LNCaP clone FGC (cell line): ENCODE measurements around the gene STIM1.

ENCODE experiments used
- DNase-seq: peaks from one replicate; pipeline ENCODE4 v3.0.0-alpha.2; 2011; ENCODE audit warnings: low read depth
- H3K4me3 ChIP-seq: 2 replicates; pipeline ENCODE4 v1.5.1; 2011; ENCODE audit warnings: mild to moderate bottlenecking, low read depth, low read length, control low read depth
- TF ChIP-seq, protein P1 (sequence below): IDR thresholded peaks from 2 replicates; pipeline ENCODE4 v1.5.1; 2012; ENCODE audit warnings: mild to moderate bottlenecking; ENCODE audit not compliant: control insufficient read depth, insufficient read depth; ENCODE audit errors: extremely low read depth

STIM1 gene

DNA sequence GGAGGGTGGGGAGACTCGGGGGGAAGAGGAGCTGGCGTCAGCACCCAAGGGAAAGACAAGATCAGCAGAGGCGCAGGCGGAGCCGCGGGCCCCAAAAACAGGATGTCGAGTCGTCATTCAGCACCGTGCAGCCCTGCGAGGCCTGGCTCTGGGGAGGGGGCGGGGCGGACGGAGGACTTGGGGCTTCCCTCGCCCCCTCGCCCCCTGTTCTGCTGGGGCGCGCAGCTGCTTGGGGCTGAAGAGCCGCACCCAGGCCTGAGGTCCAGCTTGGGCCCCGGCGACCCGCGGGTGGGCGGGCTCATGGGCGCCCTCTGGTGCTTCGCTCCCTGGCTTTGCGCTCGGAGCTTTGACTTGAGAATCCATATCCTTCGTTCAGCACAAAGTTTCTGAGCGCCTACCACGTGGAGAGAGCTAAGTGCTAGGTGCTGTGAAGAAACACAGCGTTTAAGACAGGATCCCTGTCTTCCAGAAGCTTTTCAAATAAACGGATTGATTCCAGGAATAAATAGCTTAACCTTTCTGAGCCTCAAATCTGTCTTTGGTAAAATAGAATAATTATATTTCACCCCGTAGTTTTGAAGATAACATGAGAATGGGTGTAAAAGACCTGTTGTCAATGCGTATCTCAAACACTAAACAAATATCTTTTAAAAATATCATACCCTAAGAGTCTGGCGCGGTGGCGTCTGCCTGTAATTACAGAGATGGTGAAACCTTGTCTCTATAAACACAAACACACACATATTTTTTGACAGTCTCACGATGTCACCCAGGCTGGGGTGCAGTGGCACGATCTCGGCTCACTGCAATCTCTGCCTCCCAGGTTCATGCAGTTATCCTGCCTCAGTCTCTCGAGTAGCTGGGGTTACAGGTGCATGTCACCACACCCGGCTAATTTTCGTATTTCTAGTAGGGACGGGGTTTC, 13.8 kb upstream of the STIM1 start:
- peak; percentile 55 for DNase-seq
- TF ChIP-seq, protein P1, sequence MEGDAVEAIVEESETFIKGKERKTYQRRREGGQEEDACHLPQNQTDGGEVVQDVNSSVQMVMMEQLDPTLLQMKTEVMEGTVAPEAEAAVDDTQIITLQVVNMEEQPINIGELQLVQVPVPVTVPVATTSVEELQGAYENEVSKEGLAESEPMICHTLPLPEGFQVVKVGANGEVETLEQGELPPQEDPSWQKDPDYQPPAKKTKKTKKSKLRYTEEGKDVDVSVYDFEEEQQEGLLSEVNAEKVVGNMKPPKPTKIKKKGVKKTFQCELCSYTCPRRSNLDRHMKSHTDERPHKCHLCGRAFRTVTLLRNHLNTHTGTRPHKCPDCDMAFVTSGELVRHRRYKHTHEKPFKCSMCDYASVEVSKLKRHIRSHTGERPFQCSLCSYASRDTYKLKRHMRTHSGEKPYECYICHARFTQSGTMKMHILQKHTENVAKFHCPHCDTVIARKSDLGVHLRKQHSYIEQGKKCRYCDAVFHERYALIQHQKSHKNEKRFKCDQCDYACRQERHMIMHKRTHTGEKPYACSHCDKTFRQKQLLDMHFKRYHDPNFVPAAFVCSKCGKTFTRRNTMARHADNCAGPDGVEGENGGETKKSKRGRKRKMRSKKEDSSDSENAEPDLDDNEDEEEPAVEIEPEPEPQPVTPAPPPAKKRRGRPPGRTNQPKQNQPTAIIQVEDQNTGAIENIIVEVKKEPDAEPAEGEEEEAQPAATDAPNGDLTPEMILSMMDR = peak; percentile 68
- H3K4me3 ChIP-seq = peak overlapping the region; percentile 79

DNA sequence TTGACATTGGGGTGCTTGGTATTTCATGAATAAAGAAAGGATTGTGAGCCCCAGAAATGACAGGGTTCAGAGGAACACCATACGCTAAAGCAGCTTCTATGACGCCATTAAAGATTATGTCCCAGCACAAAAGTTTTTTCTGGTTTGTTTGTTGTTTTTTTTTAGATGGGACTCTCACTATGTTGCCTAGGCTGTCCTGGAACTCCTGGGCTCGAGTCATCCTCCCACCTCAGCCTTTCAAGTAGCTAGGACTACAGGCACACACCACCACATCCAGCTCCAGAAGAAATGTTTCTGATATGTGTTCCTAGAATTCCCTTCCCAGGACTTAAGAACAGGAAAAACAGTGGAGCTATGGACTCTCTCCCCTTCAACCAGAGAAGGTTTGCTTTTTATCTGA, 12.1 kb upstream of the STIM1 start:
- no peak overlapping the region for H3K4me3 ChIP-seq
- TF ChIP-seq, protein P1 = no peak
- DNase-seq = no peak

DNA sequence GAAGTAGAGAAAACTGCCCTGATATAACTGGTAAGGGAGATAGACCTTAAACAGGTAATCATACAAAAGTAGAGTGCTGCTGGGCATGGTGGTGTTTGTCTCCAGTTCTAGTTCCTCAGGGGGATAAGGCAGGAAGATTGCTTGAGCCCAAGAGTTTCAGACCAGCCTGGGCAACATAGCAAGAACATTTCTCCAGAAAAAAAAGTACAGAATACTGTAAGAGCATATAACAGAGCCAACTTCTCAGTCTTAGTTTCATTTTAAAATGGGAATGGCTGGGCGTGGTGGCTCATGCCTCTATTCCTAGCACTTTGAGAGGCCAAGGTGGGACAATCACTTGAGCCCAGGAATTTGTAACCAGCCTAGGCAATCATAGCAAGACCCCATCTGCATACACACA, 10.2 kb upstream of the STIM1 start:
- DNase-seq = no peak
- TF ChIP-seq, protein P1 = no peak
- no peak overlapping the region for H3K4me3 ChIP-seq

DNA sequence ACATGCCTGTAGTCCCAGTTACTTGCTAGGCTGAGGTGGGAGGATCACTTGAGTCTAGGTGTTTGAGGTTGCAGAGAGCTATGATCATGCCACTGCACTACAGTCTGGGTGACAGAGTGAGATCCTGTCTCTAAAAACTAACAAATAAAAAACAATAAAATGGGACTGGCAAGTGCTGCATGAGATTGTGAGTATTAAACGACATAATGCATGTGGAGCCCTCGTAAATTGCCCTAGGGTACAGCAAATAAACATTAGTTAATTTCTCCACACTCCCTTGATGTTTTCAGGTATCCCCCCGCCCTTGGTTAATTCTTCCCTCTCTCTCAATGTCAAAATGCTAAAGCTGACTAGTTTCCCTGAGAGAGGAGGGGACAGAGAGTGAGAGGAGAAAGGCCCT, 9.8 kb upstream of the STIM1 start:
- H3K4me3 ChIP-seq = no peak overlapping the region
- TF ChIP-seq, protein P1 = no peak
- DNase-seq = no peak

DNA sequence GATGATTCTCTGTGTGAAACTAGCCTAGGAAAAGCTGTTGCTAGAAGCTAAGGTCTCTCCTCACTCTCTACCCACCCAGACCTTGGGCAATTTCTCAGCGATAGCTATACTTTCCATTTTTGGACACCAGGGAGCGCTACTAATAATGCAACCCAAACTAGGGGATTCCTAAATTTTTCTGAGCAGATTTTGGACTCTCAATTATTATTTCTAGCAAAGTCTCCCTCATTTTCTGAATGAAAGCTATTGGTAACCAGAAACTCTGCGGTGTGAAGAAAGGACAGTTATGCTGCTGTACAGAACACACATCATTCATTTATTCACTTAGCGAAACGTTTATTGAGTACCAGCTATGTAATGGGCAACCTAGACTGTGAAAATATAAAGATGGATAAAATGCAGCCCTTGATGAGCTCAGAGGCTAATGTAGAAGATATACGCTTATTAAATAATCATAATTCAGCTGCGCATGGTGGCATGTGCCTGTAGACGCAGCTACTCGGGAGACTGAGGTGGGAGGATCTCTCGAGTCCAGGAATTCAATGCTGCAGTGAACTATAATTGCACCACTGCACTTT, 6.1 kb upstream of the STIM1 start:
- no peak for DNase-seq
- TF ChIP-seq, protein P1 = peak; percentile 57
- H3K4me3 ChIP-seq = no peak overlapping the region

DNA sequence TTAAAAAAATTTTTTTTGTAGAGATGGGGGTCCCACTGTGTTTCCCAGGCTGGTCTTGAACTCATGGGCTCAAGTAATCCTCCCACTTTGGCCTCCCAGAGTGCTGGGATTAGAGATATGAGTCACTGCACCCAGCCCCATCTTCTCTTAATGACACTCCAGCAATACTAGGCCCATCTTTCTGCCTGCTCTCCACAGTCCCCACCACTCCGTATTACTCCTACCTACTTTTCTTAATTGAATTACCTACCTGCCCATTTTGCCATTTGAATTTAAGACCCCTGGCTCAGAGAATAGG, 2.0 kb upstream of the STIM1 start:
- TF ChIP-seq, protein P1 = no peak
- no peak for DNase-seq
- H3K4me3 ChIP-seq = no peak overlapping the region
